SK-N-SH (cell line): ENCODE measurements around the gene HEPHL1. TPM values are rescaled to one million over a fixed set of nuclear protein-coding genes. Genes with fewer than 3 reads are reported as not detected.
"Not testable (repeated sequence)": the region's sequence is repeated elsewhere in the genome, so short reads cannot be mapped to it uniquely, and the experiment has no call there.

Experiments used
- CTCF ChIA-PET: fragments of 300-600, 350-600 bp; formaldehyde crosslinking; extraction: SDS; loops from one replicate; lab custom pipeline; 2021; lab: Yijun Ruan, JAX
- POLR2A ChIA-PET: fragments of 350-600 bp; sonication (Branson Sonifier 250); formaldehyde crosslinking; extraction: SDS; loops from one replicate; lab custom pipeline; 2020; ENCODE audit warnings: antibody characterized with exemption, inconsistent platforms; lab: Yijun Ruan, JAX
- DNase-seq: peaks from one replicate; pipeline ENCODE4 v3.0.0; 2012
- H2AFZ ChIP-seq: fragments of 200-600 bp; sonication (generic); 2 replicates; pipeline ENCODE4 v1.8.1; 2016; ENCODE audit warnings: antibody characterized with exemption, mild to moderate bottlenecking, low read depth
- H3F3A ChIP-seq: fragments of 200-600 bp; sonication (generic); replicated peaks from 2 replicates; pipeline ENCODE3; 2016; ENCODE audit warnings: antibody characterized with exemption, mild to moderate bottlenecking; ENCODE audit not compliant: insufficient read depth
- H3K27ac ChIP-seq, 2 experiments: fragments of 200-500 bp in 1 of 2; fragments of 200-600 bp in 1 of 2; sonication (Bioruptor generic) in 1 of 2; sonication (generic), shearing (Covaris generic) in 1 of 2; 2 replicates each; pipeline versions ENCODE4 v1.5.1 to v1.6.1; 2014 to 2016; ENCODE audit warnings: low read depth in 2 of 2, inconsistent platforms in 1 of 2, low read length in 1 of 2, mild to moderate bottlenecking in 1 of 2, mixed read lengths in 1 of 2
- H3K27me3 ChIP-seq: fragments of 200-600 bp; sonication (generic), shearing (Covaris generic); 2 replicates; pipeline ENCODE4 v1.6.1; 2016; ENCODE audit warnings: mixed run types; ENCODE audit not compliant: insufficient read depth
- H3K36me3 ChIP-seq, 2 experiments: fragments of 200-500 bp in 1 of 2; fragments of 200-600 bp in 1 of 2; sonication (Bioruptor generic) in 1 of 2; sonication (generic) in 1 of 2; replicated peaks in 1 of 2; 2 replicates each; pipeline versions ENCODE3 to v1.5.1; 2014 to 2016; ENCODE audit warnings: low read length in 1 of 2, mild to moderate bottlenecking in 1 of 2; ENCODE audit not compliant: insufficient read depth in 2 of 2, control insufficient read depth in 1 of 2
- H3K4me1 ChIP-seq, 2 experiments: fragments of 200-500 bp in 1 of 2; fragments of 200-600 bp in 1 of 2; sonication (Bioruptor generic) in 1 of 2; sonication (generic), shearing (Covaris generic) in 1 of 2; 2 replicates each; pipeline versions ENCODE4 v1.5.1 to v1.6.1; 2014 to 2016; ENCODE audit warnings: low read depth in 1 of 2, low read length in 1 of 2, mixed run types in 1 of 2; ENCODE audit not compliant: insufficient read depth in 2 of 2, control insufficient read depth in 1 of 2
- H3K4me2 ChIP-seq: fragments of 200-600 bp; sonication (generic), shearing (Covaris generic); 2 replicates; pipeline ENCODE4 v1.6.1; 2017; ENCODE audit warnings: mixed run types
- H3K4me3 ChIP-seq, 2 experiments: fragments of 200-500 bp in 1 of 2; fragments of 200-600 bp in 1 of 2; sonication (Bioruptor generic) in 1 of 2; sonication (generic), shearing (Covaris generic) in 1 of 2; 2 replicates each; pipeline versions ENCODE4 v1.5.1 to v1.8.1; 2014 to 2016; ENCODE audit warnings: low read depth in 2 of 2, inconsistent platforms in 1 of 2, low read length in 1 of 2, mild to moderate bottlenecking in 1 of 2, mixed read lengths in 1 of 2, moderate library complexity in 1 of 2
- H3K79me2 ChIP-seq: fragments of 200-600 bp; sonication (generic); 2 replicates; pipeline ENCODE4 v1.8.1; 2017; ENCODE audit warnings: mild to moderate bottlenecking; ENCODE audit not compliant: insufficient read depth
- H3K9ac ChIP-seq: fragments of 200-600 bp; sonication (generic); 2 replicates; pipeline ENCODE4 v1.6.1; 2017; ENCODE audit warnings: mixed run types
- H3K9me2 ChIP-seq: fragments of 200-600 bp; sonication (generic); 2 replicates; pipeline ENCODE4 v1.6.1; 2017; ENCODE audit warnings: mixed run types
- H3K9me3 ChIP-seq: fragments of 200-600 bp; sonication (generic); 2 replicates; pipeline ENCODE4 v1.6.1; 2017; ENCODE audit warnings: mixed run types, mild to moderate bottlenecking, moderate library complexity
- H4K20me1 ChIP-seq: fragments of 200-600 bp; sonication (generic); 2 replicates; pipeline ENCODE4 v1.6.1; 2017; ENCODE audit warnings: mild to moderate bottlenecking, mixed run types; ENCODE audit not compliant: insufficient read depth
- ELF1 ChIP-seq: IDR thresholded peaks from 2 replicates; pipeline ENCODE4 v1.4.0; 2012
- EP300 ChIP-seq, 2 experiments: IDR thresholded peaks; 2 replicates each; pipeline versions ENCODE4 v1.4.0 to v1.6.1; 2012; ENCODE audit warnings: borderline replicate concordance in 1 of 2, low read depth in 1 of 2, low read length in 1 of 2
- EZH2phosphoT487 ChIP-seq: fragments of 200-600 bp; sonication (generic); IDR thresholded peaks from 2 replicates; pipeline ENCODE4 v1.6.1; 2017; ENCODE audit warnings: low read depth, mixed run types, mild to moderate bottlenecking, antibody characterized with exemption, moderate library complexity, borderline replicate concordance
- FOXM1 ChIP-seq: IDR thresholded peaks from 2 replicates; pipeline ENCODE4 v1.4.0; 2012; ENCODE audit warnings: low read depth, mild to moderate bottlenecking
- GABPA ChIP-seq: IDR thresholded peaks from 2 replicates; pipeline ENCODE4 v1.4.0; 2012; ENCODE audit warnings: low read depth, mild to moderate bottlenecking
- JUND ChIP-seq: IDR thresholded peaks from 2 replicates; pipeline ENCODE4 v1.4.0; 2012
- MEF2A ChIP-seq: IDR thresholded peaks from 2 replicates; pipeline ENCODE4 v1.4.0; 2012; ENCODE audit warnings: low read depth, borderline replicate concordance
- MXI1 ChIP-seq: IDR thresholded peaks from 2 replicates; pipeline ENCODE4 v1.6.1; 2012; ENCODE audit warnings: mild to moderate bottlenecking, low read depth, low read length, improper control_type of control experiment
- RAD21 ChIP-seq: IDR thresholded peaks from 2 replicates; pipeline ENCODE4 v1.6.1; 2012; ENCODE audit warnings: mild to moderate bottlenecking, low read length
- RFX5 ChIP-seq: IDR thresholded peaks from 2 replicates; pipeline ENCODE4 v1.6.1; 2012; ENCODE audit warnings: mild to moderate bottlenecking, improper control_type of control experiment, low read length
- SIN3A ChIP-seq: IDR thresholded peaks from 2 replicates; pipeline ENCODE4 v1.6.1; 2012; ENCODE audit warnings: low read depth, mild to moderate bottlenecking, low read length, moderate library complexity, borderline replicate concordance
- SMC3 ChIP-seq: IDR thresholded peaks from 2 replicates; pipeline ENCODE4 v1.6.1; 2012; ENCODE audit warnings: low read depth, low read length, improper control_type of control experiment
- TEAD4 ChIP-seq: IDR thresholded peaks from 2 replicates; pipeline ENCODE4 v1.4.0; 2012; ENCODE audit warnings: mild to moderate bottlenecking, borderline replicate concordance; ENCODE audit not compliant: insufficient read depth
- YY1 ChIP-seq: IDR thresholded peaks from 2 replicates; pipeline ENCODE4 v1.4.0; 2012; ENCODE audit warnings: low read depth, mild to moderate bottlenecking
- WGBS: methylation state at CpG from one replicate; pipeline ENCODE4 v1.1.6; 2017; ENCODE audit warnings: low lambda C conversion rate; 5-methylcytosine and 5-hydroxymethylcytosine counted together
- polyA plus RNA-seq, 3 experiments: library from polyadenylated mRNA; depleted of rRNA; stranded (reverse); fragments of >200 nt; gene quantifications; 2 replicates each; pipeline ENCODE4 v1.2.3, GENCODE V29; 2012
- TF ChIP-seq, protein P1 (sequence below): fragments of 150-350 bp; IDR thresholded peaks from 2 replicates; pipeline ENCODE4 v1.6.1; 2017; ENCODE audit warnings: antibody characterized with exemption, low read length, low read depth, borderline replicate concordance
- TF ChIP-seq, protein P2 (sequence below): IDR thresholded peaks from 2 replicates; pipeline ENCODE4; 2012
- TF ChIP-seq, protein P3 (sequence below): IDR thresholded peaks from 2 replicates; pipeline ENCODE4 v1.4.0; 2012; ENCODE audit warnings: low read depth, borderline replicate concordance
- TF ChIP-seq, protein P4 (sequence below): fragments of 200-600 bp; sonication (generic); IDR thresholded peaks from 2 replicates; pipeline ENCODE4 v1.6.1; 2017; ENCODE audit warnings: antibody characterized with exemption, mild to moderate bottlenecking, moderate library complexity

HEPHL1 gene
- polyA plus RNA-seq, 1 of the 3 experiments (the other 2 are of a cell fraction) = not detected

DNA sequence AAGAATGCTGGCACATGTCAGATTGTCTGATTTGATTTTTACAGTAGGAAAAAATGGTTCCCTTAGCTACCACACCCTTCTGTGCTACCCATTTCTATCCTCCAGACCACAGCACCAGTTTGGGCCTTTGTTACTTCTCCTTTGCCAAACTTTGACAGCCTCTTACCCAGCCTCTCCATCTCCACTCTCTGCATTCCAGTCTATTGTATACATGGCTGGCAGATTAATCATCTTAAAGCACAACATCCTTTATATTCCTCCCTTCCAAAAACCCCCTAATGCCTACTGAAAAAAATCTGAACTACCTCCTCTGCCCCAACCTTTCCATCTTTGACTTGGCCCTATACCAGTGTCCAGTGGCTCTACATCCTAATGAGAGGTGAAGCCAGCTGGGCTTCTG, 96.7 kb downstream of the HEPHL1 start:
- H3F3A ChIP-seq = no peaks in the 10 kb centered on the region
- H3K4me1 ChIP-seq = no peaks in the 10 kb centered on the region
- no peak overlapping the region for H3K27ac ChIP-seq
- H3K27me3 ChIP-seq = no peaks in the 10 kb centered on the region
- no peak overlapping the region for H2AFZ ChIP-seq
- no peaks in the 10 kb centered on the region for H3K9me2 ChIP-seq
- H3K4me3 ChIP-seq = no peak overlapping the region
- H4K20me1 ChIP-seq = no peaks in the 10 kb centered on the region
- no peak for DNase-seq
- no peaks in the 10 kb centered on the region for H3K79me2 ChIP-seq
- H3K9me3 ChIP-seq = no peaks in the 10 kb centered on the region
- no peaks in the 10 kb centered on the region for H3K36me3 ChIP-seq
- TF ChIP-seq MXI1 (no peak), GABPA (no peak), RFX5 (no peak), TEAD4 (no peak), ELF1 (no peak), JUND (no peak), EZH2phosphoT487 (no peak), SMC3 (no peak), MEF2A (no peak), YY1 (no peak), SIN3A (no peak), FOXM1 (no peak), EP300 (IDR thresholded peaks at IDR 0.05; ENCODE audit: borderline replicate concordance in 1 of 2, low read depth in 1 of 2, low read length in 1 of 2) (no peak), RAD21 (no peak)
- TF ChIP-seq, protein P1, sequence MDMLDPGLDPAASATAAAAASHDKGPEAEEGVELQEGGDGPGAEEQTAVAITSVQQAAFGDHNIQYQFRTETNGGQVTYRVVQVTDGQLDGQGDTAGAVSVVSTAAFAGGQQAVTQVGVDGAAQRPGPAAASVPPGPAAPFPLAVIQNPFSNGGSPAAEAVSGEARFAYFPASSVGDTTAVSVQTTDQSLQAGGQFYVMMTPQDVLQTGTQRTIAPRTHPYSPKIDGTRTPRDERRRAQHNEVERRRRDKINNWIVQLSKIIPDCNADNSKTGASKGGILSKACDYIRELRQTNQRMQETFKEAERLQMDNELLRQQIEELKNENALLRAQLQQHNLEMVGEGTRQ = no peak
- TF ChIP-seq, protein P2, sequence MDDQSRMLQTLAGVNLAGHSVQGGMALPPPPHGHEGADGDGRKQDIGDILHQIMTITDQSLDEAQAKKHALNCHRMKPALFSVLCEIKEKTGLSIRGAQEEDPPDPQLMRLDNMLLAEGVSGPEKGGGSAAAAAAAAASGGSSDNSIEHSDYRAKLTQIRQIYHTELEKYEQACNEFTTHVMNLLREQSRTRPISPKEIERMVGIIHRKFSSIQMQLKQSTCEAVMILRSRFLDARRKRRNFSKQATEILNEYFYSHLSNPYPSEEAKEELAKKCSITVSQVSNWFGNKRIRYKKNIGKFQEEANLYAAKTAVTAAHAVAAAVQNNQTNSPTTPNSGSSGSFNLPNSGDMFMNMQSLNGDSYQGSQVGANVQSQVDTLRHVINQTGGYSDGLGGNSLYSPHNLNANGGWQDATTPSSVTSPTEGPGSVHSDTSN = no peak
- TF ChIP-seq, protein P3, sequence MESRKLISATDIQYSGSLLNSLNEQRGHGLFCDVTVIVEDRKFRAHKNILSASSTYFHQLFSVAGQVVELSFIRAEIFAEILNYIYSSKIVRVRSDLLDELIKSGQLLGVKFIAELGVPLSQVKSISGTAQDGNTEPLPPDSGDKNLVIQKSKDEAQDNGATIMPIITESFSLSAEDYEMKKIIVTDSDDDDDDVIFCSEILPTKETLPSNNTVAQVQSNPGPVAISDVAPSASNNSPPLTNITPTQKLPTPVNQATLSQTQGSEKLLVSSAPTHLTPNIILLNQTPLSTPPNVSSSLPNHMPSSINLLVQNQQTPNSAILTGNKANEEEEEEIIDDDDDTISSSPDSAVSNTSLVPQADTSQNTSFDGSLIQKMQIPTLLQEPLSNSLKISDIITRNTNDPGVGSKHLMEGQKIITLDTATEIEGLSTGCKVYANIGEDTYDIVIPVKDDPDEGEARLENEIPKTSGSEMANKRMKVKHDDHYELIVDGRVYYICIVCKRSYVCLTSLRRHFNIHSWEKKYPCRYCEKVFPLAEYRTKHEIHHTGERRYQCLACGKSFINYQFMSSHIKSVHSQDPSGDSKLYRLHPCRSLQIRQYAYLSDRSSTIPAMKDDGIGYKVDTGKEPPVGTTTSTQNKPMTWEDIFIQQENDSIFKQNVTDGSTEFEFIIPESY = no peak
- TF ChIP-seq, protein P4, sequence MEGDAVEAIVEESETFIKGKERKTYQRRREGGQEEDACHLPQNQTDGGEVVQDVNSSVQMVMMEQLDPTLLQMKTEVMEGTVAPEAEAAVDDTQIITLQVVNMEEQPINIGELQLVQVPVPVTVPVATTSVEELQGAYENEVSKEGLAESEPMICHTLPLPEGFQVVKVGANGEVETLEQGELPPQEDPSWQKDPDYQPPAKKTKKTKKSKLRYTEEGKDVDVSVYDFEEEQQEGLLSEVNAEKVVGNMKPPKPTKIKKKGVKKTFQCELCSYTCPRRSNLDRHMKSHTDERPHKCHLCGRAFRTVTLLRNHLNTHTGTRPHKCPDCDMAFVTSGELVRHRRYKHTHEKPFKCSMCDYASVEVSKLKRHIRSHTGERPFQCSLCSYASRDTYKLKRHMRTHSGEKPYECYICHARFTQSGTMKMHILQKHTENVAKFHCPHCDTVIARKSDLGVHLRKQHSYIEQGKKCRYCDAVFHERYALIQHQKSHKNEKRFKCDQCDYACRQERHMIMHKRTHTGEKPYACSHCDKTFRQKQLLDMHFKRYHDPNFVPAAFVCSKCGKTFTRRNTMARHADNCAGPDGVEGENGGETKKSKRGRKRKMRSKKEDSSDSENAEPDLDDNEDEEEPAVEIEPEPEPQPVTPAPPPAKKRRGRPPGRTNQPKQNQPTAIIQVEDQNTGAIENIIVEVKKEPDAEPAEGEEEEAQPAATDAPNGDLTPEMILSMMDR = no peak
- CTCF ChIA-PET = no interaction called here
- POLR2A ChIA-PET = no interaction called here
- H3K4me2 ChIP-seq = no peak overlapping the region
- H3K9ac ChIP-seq = no peak overlapping the region

DNA sequence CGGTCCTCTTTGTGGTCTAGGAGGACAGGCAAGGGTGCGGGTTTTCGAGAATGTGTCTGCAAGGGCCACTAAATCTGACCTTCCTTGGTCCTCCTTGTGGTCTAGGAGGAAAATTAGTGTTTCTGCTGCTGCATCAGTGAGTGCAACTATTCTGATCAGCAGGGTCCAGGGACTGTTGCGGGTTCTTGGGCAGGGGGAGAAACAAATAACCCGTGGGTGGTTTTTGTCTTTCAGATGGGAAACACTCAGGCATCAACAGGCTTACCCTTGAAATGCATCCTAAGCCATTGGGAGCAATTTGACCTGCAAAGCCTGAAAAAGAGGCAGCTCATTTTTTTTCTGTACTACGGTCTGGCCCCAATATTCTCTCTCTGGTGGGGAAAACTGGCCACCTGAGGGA, 98.5 kb downstream of the HEPHL1 start:
- H3K36me3 ChIP-seq, H3K27me3 ChIP-seq, H3K79me2 ChIP-seq, H3K4me2 ChIP-seq, H3K4me1 ChIP-seq, H3K9ac ChIP-seq, H2AFZ ChIP-seq, H4K20me1 ChIP-seq, DNase-seq, CTCF ChIA-PET, POLR2A ChIA-PET, H3F3A ChIP-seq, H3K9me2 ChIP-seq, H3K27ac ChIP-seq, H3K9me3 ChIP-seq, H3K4me3 ChIP-seq: not testable (repeated sequence)
- WGBS = 82% methylated on average over 5 of the region's 6 CpGs

DNA sequence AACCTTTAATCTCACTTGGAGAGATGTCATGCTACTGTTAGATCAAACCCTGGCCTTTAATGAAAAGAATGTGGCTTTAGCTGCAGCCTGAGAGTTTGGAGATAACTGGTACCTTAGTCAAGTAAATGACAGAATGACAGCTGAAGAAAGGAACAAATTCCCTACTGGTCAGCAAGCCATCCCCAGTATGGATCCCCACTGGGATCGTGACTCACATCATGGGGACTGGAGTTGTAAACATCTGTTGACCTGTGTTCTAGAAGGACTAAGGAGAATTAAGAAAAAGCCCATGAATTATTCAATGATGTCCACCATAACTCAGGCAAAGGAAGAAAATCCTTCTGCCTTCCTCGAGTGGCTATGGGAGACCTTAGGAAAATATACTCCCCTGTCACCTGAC, 99.4 kb downstream of the HEPHL1 start:
- H3K79me2 ChIP-seq, H4K20me1 ChIP-seq, H3K9ac ChIP-seq, H2AFZ ChIP-seq, H3F3A ChIP-seq, H3K27ac ChIP-seq, H3K27me3 ChIP-seq, H3K9me2 ChIP-seq, H3K4me2 ChIP-seq, CTCF ChIA-PET, H3K36me3 ChIP-seq, DNase-seq, H3K4me3 ChIP-seq, H3K9me3 ChIP-seq, H3K4me1 ChIP-seq, POLR2A ChIA-PET: not testable (repeated sequence)
- 44% methylated on average over 2 of the region's 2 CpGs for WGBS
